H1 (cell line): ENCODE data around the gene GRM4.

ENCODE experiments used
- CBX5 ChIP-seq: fragments of 300-800, 300-1000 bp; sonication (generic); IDR thresholded peaks from 2 replicates; pipeline ENCODE4 v1.7.1; 2016; ENCODE audit warnings: antibody characterized with exemption, low read length, low read depth
- EP300 ChIP-seq, 2 experiments: IDR thresholded peaks; 1 replicate in 1 of 2; 2 replicates in 1 of 2; pipeline ENCODE4 v1.6.1; 2011 to 2012; ENCODE audit warnings: low read depth in 2 of 2, low read length in 2 of 2, mild to moderate bottlenecking in 2 of 2, borderline replicate concordance in 1 of 2, inconsistent platforms in 1 of 2, moderate library complexity in 1 of 2
- EZH2 ChIP-seq: fragments of 200-600 bp; sonication (generic); IDR thresholded peaks from 2 replicates; pipeline ENCODE4 v1.7.1; 2012; ENCODE audit warnings: low read depth, mild to moderate bottlenecking, moderate library complexity, low read length, inconsistent platforms; ENCODE audit not compliant: severe bottlenecking
- GABPA ChIP-seq: IDR thresholded peaks from 2 replicates; pipeline ENCODE4 v1.6.1; 2011; ENCODE audit warnings: mild to moderate bottlenecking, low read length, moderate library complexity, borderline replicate concordance; ENCODE audit not compliant: insufficient read depth
- POLR2A ChIP-seq, 2 experiments: IDR thresholded peaks; 1 replicate in 1 of 2; 2 replicates in 1 of 2; pipeline ENCODE4 v1.6.1; 2011; ENCODE audit warnings: low read depth in 2 of 2, low read length in 2 of 2, mild to moderate bottlenecking in 2 of 2; ENCODE audit errors: control extremely low read depth in 1 of 2
- POLR2AphosphoS5 ChIP-seq: IDR thresholded peaks from 2 replicates; pipeline ENCODE4 v1.6.1; 2011; ENCODE audit warnings: low read depth, low read length
- SIN3A ChIP-seq, 2 experiments: IDR thresholded peaks in 1 of 2; conservative IDR thresholded peaks in 1 of 2; 2 replicates each; pipeline ENCODE4 v1.6.1; 2011 to 2012; ENCODE audit warnings: low read length in 2 of 2, improper control_type of control experiment in 1 of 2, low read depth in 1 of 2, mild to moderate bottlenecking in 1 of 2
- SP4 ChIP-seq: IDR thresholded peaks from 2 replicates; pipeline ENCODE4 v1.6.1; 2012; ENCODE audit warnings: low read length, inconsistent platforms
- TAF1 ChIP-seq: IDR thresholded peaks from 2 replicates; pipeline ENCODE4 v1.6.1; 2011; ENCODE audit warnings: mild to moderate bottlenecking, low read depth, low read length
- TF ChIP-seq, protein P1 (sequence below), 3 experiments: IDR thresholded peaks; 1 replicate in 2 of 3; 2 replicates in 1 of 3; pipeline versions ENCODE4 v1.5.1 to v1.6.1; 2011; ENCODE audit warnings: low read length in 3 of 3, mild to moderate bottlenecking in 3 of 3, inconsistent platforms in 2 of 3, low read depth in 1 of 3, moderate library complexity in 1 of 3; ENCODE audit not compliant: insufficient read depth in 1 of 3; ENCODE audit errors: control extremely low read depth in 1 of 3
- TF ChIP-seq, protein P2 (sequence below): IDR thresholded peaks from 2 replicates; pipeline ENCODE4 v1.6.1; 2012; ENCODE audit warnings: low read length, inconsistent platforms
- TF ChIP-seq, protein P3 (sequence below): IDR thresholded peaks from 2 replicates; pipeline ENCODE4 v1.6.1; 2012; ENCODE audit warnings: inconsistent platforms
- TF ChIP-seq, protein P4 (sequence below): IDR thresholded peaks from 2 replicates; pipeline ENCODE4 v1.6.1; 2011; ENCODE audit warnings: low read length, improper control_type of control experiment

DNA sequence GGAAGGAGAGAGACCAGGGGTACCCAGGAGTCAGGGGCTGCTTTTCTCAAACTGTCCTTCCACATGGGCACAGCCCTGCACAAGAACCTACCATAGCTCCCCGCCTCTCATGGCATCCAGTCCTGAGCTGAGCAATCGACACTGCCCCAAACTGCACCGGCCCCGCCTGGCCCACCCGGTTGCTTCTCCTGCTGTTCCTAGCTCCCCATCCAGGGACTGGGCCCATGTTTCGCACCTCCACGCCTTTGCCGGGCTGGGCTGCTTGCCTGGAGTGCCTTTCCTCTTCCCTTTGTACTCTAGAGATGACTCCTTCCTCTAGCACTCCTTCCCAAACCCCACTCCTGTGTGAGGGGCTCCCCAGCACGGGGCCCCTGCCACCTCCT lies 123.0 kb downstream of the GRM4 start:
- TF ChIP-seq EP300 (IDR thresholded peaks at IDR 0.05; ENCODE audit: borderline replicate concordance in 1 of 2, low read depth in 2 of 2, low read length in 2 of 2) (no peak), GABPA (no peak), POLR2AphosphoS5 (no peak), TAF1 (no peak), POLR2A (IDR thresholded peaks at IDR 0.05; ENCODE audit: control extremely low read depth in 1 of 2, low read depth in 2 of 2, low read length in 2 of 2) (no peak), CBX5 (no peak), SP4 (no peak), SIN3A (conservative IDR thresholded peaks at IDR 0.05 in 1 of 2, IDR thresholded peaks at IDR 0.05 in 1 of 2; ENCODE audit: low read depth in 1 of 2, low read length in 2 of 2) (no peak), EZH2 (no peak)
- TF ChIP-seq, protein P1, sequence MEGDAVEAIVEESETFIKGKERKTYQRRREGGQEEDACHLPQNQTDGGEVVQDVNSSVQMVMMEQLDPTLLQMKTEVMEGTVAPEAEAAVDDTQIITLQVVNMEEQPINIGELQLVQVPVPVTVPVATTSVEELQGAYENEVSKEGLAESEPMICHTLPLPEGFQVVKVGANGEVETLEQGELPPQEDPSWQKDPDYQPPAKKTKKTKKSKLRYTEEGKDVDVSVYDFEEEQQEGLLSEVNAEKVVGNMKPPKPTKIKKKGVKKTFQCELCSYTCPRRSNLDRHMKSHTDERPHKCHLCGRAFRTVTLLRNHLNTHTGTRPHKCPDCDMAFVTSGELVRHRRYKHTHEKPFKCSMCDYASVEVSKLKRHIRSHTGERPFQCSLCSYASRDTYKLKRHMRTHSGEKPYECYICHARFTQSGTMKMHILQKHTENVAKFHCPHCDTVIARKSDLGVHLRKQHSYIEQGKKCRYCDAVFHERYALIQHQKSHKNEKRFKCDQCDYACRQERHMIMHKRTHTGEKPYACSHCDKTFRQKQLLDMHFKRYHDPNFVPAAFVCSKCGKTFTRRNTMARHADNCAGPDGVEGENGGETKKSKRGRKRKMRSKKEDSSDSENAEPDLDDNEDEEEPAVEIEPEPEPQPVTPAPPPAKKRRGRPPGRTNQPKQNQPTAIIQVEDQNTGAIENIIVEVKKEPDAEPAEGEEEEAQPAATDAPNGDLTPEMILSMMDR (IDR thresholded peaks at IDR 0.05; ENCODE audit: control extremely low read depth in 1 of 3, insufficient read depth in 1 of 3, low read depth in 1 of 3, low read length in 3 of 3): no peak
- TF ChIP-seq, protein P2, sequence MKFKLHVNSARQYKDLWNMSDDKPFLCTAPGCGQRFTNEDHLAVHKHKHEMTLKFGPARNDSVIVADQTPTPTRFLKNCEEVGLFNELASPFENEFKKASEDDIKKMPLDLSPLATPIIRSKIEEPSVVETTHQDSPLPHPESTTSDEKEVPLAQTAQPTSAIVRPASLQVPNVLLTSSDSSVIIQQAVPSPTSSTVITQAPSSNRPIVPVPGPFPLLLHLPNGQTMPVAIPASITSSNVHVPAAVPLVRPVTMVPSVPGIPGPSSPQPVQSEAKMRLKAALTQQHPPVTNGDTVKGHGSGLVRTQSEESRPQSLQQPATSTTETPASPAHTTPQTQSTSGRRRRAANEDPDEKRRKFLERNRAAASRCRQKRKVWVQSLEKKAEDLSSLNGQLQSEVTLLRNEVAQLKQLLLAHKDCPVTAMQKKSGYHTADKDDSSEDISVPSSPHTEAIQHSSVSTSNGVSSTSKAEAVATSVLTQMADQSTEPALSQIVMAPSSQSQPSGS: no peak
- TF ChIP-seq, protein P3, sequence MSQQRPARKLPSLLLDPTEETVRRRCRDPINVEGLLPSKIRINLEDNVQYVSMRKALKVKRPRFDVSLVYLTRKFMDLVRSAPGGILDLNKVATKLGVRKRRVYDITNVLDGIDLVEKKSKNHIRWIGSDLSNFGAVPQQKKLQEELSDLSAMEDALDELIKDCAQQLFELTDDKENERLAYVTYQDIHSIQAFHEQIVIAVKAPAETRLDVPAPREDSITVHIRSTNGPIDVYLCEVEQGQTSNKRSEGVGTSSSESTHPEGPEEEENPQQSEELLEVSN: no peak
- TF ChIP-seq, protein P4, sequence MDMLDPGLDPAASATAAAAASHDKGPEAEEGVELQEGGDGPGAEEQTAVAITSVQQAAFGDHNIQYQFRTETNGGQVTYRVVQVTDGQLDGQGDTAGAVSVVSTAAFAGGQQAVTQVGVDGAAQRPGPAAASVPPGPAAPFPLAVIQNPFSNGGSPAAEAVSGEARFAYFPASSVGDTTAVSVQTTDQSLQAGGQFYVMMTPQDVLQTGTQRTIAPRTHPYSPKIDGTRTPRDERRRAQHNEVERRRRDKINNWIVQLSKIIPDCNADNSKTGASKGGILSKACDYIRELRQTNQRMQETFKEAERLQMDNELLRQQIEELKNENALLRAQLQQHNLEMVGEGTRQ: no peak
